Ishikawa (cell line): ENCODE measurements around the gene SMIM3.

Experiments
- CEBPB ChIP-seq: IDR thresholded peaks from 2 replicates; pipeline ENCODE4 v1.6.1; 2012
- CREB1 ChIP-seq: IDR thresholded peaks from 2 replicates; pipeline ENCODE4 v1.6.1; 2012; ENCODE audit warnings: low read depth
- EGR1 ChIP-seq: IDR thresholded peaks from 2 replicates; pipeline ENCODE4 v1.6.1; 2012
- EP300 ChIP-seq: IDR thresholded peaks from 2 replicates; pipeline ENCODE4 v1.6.1; 2012; ENCODE audit warnings: borderline replicate concordance
- FOXM1 ChIP-seq: IDR thresholded peaks from 2 replicates; pipeline ENCODE4 v1.6.1; 2012; ENCODE audit warnings: low read depth, borderline replicate concordance
- NFIC ChIP-seq: IDR thresholded peaks from 2 replicates; pipeline ENCODE4 v1.6.1; 2012
- RAD21 ChIP-seq: IDR thresholded peaks from 2 replicates; pipeline ENCODE4 v1.6.1; 2012; ENCODE audit warnings: low read depth
- TAF1 ChIP-seq: IDR thresholded peaks from 2 replicates; pipeline ENCODE4 v1.6.1; 2012; ENCODE audit warnings: low read depth, mild to moderate bottlenecking
- TEAD4 ChIP-seq: IDR thresholded peaks from 2 replicates; pipeline ENCODE4 v1.6.1; 2012
- YY1 ChIP-seq: IDR thresholded peaks from 2 replicates; pipeline ENCODE4 v1.6.1; 2012; ENCODE audit warnings: low read depth
- TF ChIP-seq, protein P1 (sequence below): IDR thresholded peaks from 2 replicates; pipeline ENCODE4 v1.6.1; 2012
- TF ChIP-seq, protein P2 (sequence below): IDR thresholded peaks from 2 replicates; pipeline ENCODE4 v1.6.1; 2012; ENCODE audit warnings: low read depth, mild to moderate bottlenecking

DNA sequence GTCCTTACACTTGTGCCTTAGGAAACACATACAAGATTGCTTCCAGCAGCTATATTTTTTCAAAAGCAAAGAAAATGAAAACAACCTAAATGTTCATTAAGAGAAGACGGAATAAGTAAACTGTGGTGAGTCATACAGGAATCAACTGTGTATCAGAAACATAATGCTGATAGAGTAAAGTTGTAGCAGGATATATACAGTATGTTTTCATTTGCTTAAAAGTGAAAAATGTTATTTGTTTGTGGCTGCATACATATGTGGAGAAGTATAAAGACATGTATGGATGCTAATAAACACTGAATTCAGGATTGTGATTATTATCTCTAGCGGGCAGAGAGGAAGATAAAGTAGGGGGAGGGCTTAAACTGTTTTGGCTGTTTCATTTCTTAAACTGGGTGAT, 28.1 kb upstream of the SMIM3 start:
- TF ChIP-seq FOXM1 (no peak), EP300 (no peak), TEAD4 (no peak), NFIC (no peak), CREB1 (no peak), CEBPB (no peak), YY1 (no peak), EGR1 (no peak), TAF1 (no peak), RAD21 (no peak)
- TF ChIP-seq, protein P1, sequence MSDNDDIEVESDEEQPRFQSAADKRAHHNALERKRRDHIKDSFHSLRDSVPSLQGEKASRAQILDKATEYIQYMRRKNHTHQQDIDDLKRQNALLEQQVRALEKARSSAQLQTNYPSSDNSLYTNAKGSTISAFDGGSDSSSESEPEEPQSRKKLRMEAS: no peak
- TF ChIP-seq, protein P2, sequence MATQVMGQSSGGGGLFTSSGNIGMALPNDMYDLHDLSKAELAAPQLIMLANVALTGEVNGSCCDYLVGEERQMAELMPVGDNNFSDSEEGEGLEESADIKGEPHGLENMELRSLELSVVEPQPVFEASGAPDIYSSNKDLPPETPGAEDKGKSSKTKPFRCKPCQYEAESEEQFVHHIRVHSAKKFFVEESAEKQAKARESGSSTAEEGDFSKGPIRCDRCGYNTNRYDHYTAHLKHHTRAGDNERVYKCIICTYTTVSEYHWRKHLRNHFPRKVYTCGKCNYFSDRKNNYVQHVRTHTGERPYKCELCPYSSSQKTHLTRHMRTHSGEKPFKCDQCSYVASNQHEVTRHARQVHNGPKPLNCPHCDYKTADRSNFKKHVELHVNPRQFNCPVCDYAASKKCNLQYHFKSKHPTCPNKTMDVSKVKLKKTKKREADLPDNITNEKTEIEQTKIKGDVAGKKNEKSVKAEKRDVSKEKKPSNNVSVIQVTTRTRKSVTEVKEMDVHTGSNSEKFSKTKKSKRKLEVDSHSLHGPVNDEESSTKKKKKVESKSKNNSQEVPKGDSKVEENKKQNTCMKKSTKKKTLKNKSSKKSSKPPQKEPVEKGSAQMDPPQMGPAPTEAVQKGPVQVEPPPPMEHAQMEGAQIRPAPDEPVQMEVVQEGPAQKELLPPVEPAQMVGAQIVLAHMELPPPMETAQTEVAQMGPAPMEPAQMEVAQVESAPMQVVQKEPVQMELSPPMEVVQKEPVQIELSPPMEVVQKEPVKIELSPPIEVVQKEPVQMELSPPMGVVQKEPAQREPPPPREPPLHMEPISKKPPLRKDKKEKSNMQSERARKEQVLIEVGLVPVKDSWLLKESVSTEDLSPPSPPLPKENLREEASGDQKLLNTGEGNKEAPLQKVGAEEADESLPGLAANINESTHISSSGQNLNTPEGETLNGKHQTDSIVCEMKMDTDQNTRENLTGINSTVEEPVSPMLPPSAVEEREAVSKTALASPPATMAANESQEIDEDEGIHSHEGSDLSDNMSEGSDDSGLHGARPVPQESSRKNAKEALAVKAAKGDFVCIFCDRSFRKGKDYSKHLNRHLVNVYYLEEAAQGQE: no peak
